ENCODE measurements around the gene CALHM6. TPM values are rescaled to one million over a fixed set of nuclear protein-coding genes. Genes with fewer than 3 reads are reported as not detected.

Gene CALHM6
- total RNA-seq, 1 experiment from 2014 or later, result not detected

GRCh38 chr6:116445102-116445501 is 16.1 kb upstream of the CALHM6 start:
- no peak for DNase-seq
- Mint-ChIP-seq H3K9me3 (ENCODE audit: unreplicated experiment) (no peaks in the 10 kb centered on the region), H3K36me3 (ENCODE audit: insufficient read depth, unreplicated experiment) (no peaks in the 10 kb centered on the region), H3K4me3 (ENCODE audit: unreplicated experiment) (no peak overlapping the region), H3K27ac (ENCODE audit: unreplicated experiment) (no peak overlapping the region), H3K27me3 (ENCODE audit: insufficient read depth, unreplicated experiment) (peaks cover 19% of the 10 kb centered on the region), H3K4me1 (ENCODE audit: low read depth, unreplicated experiment) (no peaks in the 10 kb centered on the region)
- H3K4me3 ChIP-seq (ENCODE audit: low read depth, low read length), result no peak overlapping the region
- H3K36me3 ChIP-seq (ENCODE audit: control insufficient read depth, insufficient read depth, low read length), result no peaks in the 10 kb centered on the region
- no peaks in the 10 kb centered on the region for H3K9me3 ChIP-seq
- TF ChIP-seq CTCF (IDR thresholded peaks at IDR 0.05; ENCODE audit: insufficient read depth in 1 of 2, low read depth in 1 of 2, low read length in 1 of 2, severe bottlenecking in 1 of 2, unreplicated experiment in 1 of 2), result no peak
- no peaks in the 10 kb centered on the region; the same call in 1 of the 2 replicates for H3K27me3 ChIP-seq (replicated peaks; ENCODE audit: control insufficient read depth, insufficient read depth, low read length)
- BruUV-seq (replicated peaks), result no TSS peak
- no peaks in the 10 kb centered on the region for H3K4me1 ChIP-seq
- ChIA-PET CTCF (interaction anchor here (1.0 to 1.4 kb wide), 2 partner anchors 67 to 116 kb away, joined by 3 to 4 read pairs; partner anchors contain the start of gene CALHM5), POLR2A (no interaction called here)
- intact Hi-C loops (cut with micrococcal nuclease; ENCODE audit: unreplicated experiment), result loop anchor here (10.0 kb wide), 1 partner anchor 200 kb away; no protein-coding TSS in a partner anchor

GRCh38 chr6:116446399-116446798 is 14.8 kb upstream of the CALHM6 start:
- no peak for TF ChIP-seq CTCF (IDR thresholded peaks at IDR 0.05; ENCODE audit: insufficient read depth in 1 of 2, low read depth in 1 of 2, low read length in 1 of 2, severe bottlenecking in 1 of 2, unreplicated experiment in 1 of 2)
- H3K36me3 Mint-ChIP-seq (ENCODE audit: insufficient read depth, unreplicated experiment), result no peaks in the 10 kb centered on the region
- no peak for DNase-seq
- no peaks in the 10 kb centered on the region for H3K9me3 Mint-ChIP-seq (ENCODE audit: unreplicated experiment)
- ChIA-PET CTCF (no interaction called here), POLR2A (interaction anchor here (0.7 kb wide), 1 partner anchor 44 kb away, joined by 9 read pairs; no protein-coding TSS in a partner anchor)
- intact Hi-C loops (cut with micrococcal nuclease; ENCODE audit: unreplicated experiment), result loop anchor here (2.0 to 10.0 kb wide), 2 partner anchors 64 to 198 kb away; partner anchors contain the start of gene CALHM5
- H3K36me3 ChIP-seq (ENCODE audit: control insufficient read depth, insufficient read depth, low read length), result no peaks in the 10 kb centered on the region
- H3K4me1 Mint-ChIP-seq (ENCODE audit: low read depth, unreplicated experiment), result no peaks in the 10 kb centered on the region
- no peak overlapping the region for H3K4me3 Mint-ChIP-seq (ENCODE audit: unreplicated experiment)
- no peaks in the 10 kb centered on the region for H3K9me3 ChIP-seq
- no TSS peak for BruUV-seq (replicated peaks)
- no peak overlapping the region for H3K27ac Mint-ChIP-seq (ENCODE audit: unreplicated experiment)
- no peak overlapping the region for H3K4me3 ChIP-seq (ENCODE audit: low read depth, low read length)
- peaks cover 16% of the 10 kb centered on the region for H3K27me3 Mint-ChIP-seq (ENCODE audit: insufficient read depth, unreplicated experiment)
- H3K4me1 ChIP-seq, result no peaks in the 10 kb centered on the region
- H3K27me3 ChIP-seq (replicated peaks; ENCODE audit: control insufficient read depth, insufficient read depth, low read length), result no peaks in the 10 kb centered on the region; the same call in 1 of the 2 replicates

DNA sequence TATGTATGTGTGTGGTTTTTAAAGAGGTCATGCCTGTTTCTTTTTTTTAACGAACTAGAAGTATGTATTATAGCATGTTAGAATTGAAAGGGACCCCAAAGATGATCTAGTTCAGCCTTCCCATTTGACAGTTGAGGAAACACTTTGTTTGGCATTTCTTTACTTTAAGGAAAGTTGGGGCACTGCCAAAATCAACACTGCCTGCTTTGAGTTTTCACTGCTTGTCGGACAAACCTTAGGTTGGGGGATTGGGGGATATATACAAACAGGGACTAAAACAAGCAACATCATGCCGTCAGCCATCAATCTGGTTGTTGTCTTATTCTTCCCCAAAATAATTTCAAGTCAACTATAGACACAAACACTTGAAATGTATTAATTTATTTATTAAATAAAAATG is 14.1 kb upstream of the CALHM6 start:
- no peak overlapping the region for H3K4me3 Mint-ChIP-seq (ENCODE audit: unreplicated experiment)
- CTCF ChIA-PET, result no interaction called here
- intact Hi-C loops (cut with micrococcal nuclease; ENCODE audit: unreplicated experiment), result loop anchor here (2.0 to 10.0 kb wide), 2 partner anchors 64 to 198 kb away; partner anchors contain the start of gene CALHM5

More for the DNA sequence above, 14.1 kb upstream of the CALHM6 start:
- no peak overlapping the region for H3K4me3 ChIP-seq (ENCODE audit: low read depth, low read length)
- BruUV-seq (replicated peaks), result no TSS peak
- H3K9me3 ChIP-seq, result no peaks in the 10 kb centered on the region
- Mint-ChIP-seq H3K4me1 (ENCODE audit: low read depth, unreplicated experiment) (no peaks in the 10 kb centered on the region), H3K27me3 (ENCODE audit: insufficient read depth, unreplicated experiment) (peaks cover 10% of the 10 kb centered on the region), H3K27ac (ENCODE audit: unreplicated experiment) (no peak overlapping the region), H3K9me3 (ENCODE audit: unreplicated experiment) (no peaks in the 10 kb centered on the region), H3K36me3 (ENCODE audit: insufficient read depth, unreplicated experiment) (no peaks in the 10 kb centered on the region)
- DNase-seq, result no peak
- H3K36me3 ChIP-seq (ENCODE audit: control insufficient read depth, insufficient read depth, low read length), result no peaks in the 10 kb centered on the region
- no peaks in the 10 kb centered on the region; the same call in 1 of the 2 replicates for H3K27me3 ChIP-seq (replicated peaks; ENCODE audit: control insufficient read depth, insufficient read depth, low read length)
- H3K4me1 ChIP-seq, result no peaks in the 10 kb centered on the region
- no peak for TF ChIP-seq CTCF (IDR thresholded peaks at IDR 0.05; ENCODE audit: insufficient read depth in 1 of 2, low read depth in 1 of 2, low read length in 1 of 2, severe bottlenecking in 1 of 2, unreplicated experiment in 1 of 2)
- POLR2A ChIA-PET, result no interaction called here
